LoVo (cell line): ENCODE results near the gene SLC39A5.
"Not testable (repeated sequence)": the region's sequence is repeated elsewhere in the genome, so short reads cannot be mapped to it uniquely, and the experiment has no call there.

ENCODE experiments used
- DNase-seq: peaks from one replicate; pipeline ENCODE4 v3.0.0-alpha.2; 2016; ENCODE audit warnings: low spot score

SLC39A5 gene

GRCh38 chr12:56278905-56279304, 49.1 kb downstream of the SLC39A5 start:
- no peak for DNase-seq

GRCh38 chr12:56280849-56281248, 51.0 kb downstream of the SLC39A5 start:
- DNase-seq: no peak

GRCh38 chr12:56282030-56282429, 52.2 kb downstream of the SLC39A5 start:
- no peak for DNase-seq

GRCh38 chr12:56282579-56282978, 52.7 kb downstream of the SLC39A5 start:
- no peak for DNase-seq

DNA sequence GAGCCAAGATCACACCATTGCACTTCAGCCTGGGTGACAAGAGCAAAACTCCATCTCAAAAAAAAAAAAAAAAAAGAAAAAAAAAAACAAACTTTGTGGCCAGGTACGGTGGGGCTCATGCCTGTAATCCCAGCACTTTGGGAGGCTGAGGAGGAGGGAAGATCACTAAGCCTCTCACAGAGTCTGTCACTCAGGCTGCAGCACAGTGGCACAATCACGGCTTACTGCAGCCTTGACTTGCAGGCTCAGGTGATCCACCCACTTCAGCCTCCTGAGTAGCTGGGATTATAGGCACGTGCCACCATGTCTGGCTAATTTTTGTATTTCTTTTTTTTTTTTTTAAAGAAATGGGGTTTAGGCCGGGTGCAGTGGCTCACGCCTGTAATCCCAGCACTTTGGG, 54.4 kb downstream of the SLC39A5 start:
- DNase-seq: not testable (repeated sequence)

- no peak for DNase-seq
Measured at GRCh38 chr12:56286044-56286830, 56.4 kb downstream of the SLC39A5 start.
